LoVo (cell line): ENCODE measurements around the gene ADAMTS15.

Source experiments
- DNase-seq: peaks from one replicate; pipeline ENCODE4 v3.0.0-alpha.2; 2016; ENCODE audit warnings: low spot score

ADAMTS15 gene

DNA sequence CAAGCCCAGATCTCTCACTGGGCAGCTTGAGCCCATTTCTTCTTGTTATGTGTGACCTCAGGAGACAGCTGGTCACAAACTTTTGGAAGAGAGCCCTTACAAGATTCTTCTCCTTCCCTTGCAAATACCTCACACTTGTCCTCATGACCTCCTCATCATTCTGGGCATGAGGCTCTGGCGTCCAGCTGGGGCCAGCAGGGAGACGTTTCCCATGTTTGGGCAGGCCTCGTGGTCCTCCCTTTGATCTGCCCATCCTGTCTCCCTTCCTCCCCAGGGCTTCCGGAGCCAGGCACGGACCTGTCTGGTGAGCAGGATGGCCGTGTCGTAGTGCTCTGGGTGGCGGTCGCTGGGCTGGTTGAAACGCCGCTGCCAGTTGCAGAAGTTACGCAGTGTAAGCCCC lies 29.7 kb upstream of the ADAMTS15 start:
- DNase-seq, result no peak

DNA sequence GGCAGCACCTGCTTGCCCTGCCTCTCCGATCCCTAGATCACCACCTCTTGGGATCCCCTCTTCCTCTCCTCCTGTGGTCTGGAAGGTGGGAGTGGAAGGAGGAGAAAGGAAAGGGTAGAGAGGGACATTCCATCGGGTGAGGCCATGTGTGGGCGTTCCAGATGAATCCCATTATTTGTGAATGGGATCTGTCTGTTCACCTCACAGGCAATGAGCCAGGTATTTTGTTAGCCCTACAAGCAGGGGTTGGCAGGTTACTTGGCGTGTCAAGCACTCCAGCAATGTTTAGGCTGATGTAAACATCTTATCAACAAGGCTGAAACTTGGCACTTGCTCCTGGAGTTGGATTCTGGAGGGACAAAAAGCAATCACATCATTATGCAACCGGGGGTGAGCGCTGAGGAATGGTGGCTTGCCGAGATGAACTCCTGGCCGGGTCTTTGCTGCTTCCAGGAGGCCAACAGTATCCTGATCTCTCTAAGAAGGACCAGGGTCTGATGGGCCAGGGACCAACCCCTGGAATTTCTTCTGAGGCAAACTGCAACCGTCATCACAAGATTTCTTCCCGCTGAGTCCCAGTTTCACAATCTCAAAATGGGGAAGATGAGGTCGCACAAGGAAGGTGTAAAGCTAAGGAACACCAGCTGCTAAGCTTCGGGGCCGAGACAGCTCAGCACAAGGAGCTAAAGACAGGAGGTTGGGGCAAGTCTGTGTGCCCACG lies 27.8 kb upstream of the ADAMTS15 start:
- DNase-seq, result no peak

DNA sequence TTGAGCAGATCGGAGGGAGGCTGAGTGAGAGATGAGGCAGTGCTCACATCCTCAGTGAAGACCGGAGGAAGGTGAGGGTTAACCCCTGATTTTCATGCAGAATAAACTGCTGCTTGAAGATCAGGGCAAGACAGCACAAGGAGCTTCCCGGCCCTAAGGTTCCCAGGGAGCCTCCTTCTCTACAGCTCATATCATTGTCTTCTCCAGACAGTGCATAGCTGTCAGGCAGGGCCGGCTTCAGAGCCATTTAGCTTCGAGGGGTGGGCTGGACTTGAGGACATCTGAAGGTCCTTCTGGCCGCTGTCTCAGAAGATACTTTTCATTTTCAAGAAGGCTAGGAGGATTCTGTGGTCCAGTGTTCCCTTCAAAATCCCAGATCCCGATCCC lies 27.3 kb upstream of the ADAMTS15 start:
- DNase-seq, result no peak

DNA sequence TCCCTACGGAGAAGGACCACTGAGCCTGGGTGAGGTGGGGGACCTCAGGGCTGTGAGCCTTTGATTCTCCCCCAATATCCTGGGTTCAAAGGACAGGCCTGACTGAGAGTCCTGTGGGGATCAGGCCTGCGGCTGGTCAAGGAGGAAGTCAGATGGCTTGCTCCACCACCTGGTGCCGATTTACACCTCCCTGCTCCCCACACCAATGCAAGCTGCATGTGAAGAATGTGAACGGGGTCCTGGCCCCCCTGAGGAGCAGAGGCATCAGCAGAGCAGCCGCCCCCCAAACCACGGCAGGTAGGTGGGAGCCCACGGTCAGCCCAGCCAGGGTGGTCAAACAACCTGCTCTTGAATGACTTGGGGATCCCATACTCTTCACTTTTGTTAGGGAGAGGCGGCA lies 26.7 kb upstream of the ADAMTS15 start:
- DNase-seq, result no peak

DNA sequence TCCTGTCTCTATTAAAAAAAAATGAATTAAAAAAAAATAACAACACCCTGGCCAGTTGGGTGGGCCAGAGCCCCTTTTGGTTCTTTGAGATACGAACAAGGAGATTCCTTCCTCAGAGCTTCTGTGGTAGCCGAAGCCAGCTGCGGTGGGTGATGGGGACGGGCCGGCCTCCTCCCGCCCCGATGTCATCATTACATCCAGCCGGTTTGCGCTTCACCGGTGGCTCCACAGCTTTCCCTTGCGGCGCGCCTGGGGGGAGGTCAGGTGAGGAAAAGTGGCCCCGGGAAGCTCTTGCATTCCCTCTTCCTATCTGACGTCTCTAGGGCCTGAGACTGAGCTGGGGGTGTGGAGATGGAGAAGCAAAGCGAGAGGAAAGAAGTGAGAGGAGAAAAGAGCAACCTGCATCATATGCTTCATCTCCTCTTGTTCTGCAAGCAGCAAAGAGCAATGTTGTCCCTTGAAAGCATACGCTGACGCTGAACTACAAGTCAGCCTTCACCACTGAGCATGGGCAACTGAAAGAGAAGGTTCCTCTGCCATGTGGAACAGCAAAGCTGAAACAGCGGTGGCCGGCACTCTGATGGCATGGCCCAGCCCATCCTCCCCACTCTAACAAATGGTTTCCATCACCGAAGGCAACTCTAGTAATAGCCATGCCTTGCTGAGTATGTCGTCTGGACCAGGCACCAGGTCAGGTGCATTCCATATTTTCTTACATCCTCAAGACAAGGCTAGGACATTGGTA lies 26.0 kb upstream of the ADAMTS15 start:
- no peak for DNase-seq

GRCh38 chr11:130423541-130424142 lies 24.8 kb upstream of the ADAMTS15 start:
- no peak for DNase-seq

- no peak for DNase-seq
These were observed 23.8 kb upstream of the ADAMTS15 start for GRCh38 chr11:130424613-130425140.

DNA sequence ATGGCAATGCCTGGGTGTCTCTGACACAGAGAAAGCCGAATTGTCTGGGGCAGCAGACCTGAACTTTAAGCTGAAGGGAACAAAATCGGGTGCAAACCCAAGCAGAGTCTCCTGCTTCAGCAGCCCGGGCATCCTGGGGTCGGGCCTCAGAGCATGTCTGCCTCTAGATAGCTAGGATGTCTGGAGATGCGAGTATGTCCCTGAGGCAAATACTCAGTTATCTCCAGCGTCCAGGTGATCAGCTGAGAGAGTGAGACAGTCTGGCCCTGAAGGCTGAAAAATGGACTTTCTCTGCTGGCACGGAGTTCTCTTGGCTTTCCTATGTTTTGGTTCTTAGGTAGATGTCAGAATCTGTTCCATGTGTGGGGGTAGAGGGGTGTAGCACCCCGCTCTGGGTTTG lies 23.3 kb upstream of the ADAMTS15 start:
- DNase-seq, result no peak

DNA sequence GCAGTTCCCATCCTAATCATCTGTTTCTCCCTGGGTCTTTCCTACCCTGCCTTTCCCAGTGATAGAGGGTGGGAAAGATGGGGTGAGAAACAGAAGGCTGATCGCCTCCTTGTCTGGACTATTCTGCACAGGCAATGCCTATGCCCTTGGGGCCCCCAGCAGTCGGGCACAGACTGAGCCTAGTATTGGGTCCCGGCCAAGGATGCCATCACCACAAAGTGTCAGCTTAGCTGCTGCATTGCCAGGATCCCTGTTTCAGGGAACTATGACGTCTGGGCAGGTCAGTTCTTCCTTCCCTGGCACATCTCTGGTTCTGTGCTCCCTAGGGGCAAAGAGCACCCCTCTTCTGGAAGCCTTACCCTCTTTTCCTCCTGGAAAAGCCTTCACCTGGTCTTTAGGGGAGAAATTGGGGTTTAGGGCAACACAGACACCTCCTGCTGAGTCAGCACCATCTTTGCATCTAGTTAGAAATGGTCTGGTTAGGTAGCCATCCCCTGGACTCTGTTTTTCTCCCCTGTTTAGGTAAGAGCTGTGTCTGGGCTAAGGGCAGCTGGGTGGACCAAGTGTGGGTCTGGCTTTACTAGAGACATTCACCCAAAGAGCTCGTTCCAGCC lies 22.1 kb upstream of the ADAMTS15 start:
- no peak for DNase-seq

DNA sequence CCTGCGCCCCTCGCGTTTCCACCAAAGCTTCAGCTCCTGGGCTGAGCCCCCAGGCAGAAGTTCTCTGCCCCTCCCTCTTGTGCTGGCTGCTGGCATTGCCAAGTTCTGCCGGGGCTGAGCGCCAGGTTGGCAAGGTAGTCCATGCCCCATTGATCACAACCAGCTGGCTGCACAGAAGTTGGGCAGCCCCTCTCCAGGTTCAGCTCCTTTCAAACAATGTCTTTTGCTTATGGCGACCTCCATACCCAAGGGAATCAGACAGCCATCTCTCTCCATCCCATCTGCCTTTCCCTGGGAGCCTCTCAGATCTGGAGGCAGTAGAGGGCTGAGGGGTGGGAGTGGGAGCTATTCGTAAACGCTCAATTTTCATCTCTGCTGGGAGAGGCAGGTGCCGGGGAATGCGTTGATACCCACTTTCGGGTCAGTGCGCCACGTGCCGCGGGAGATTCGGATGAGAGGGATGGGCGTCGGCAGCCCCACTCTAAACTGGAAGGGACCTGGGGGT lies 21.6 kb upstream of the ADAMTS15 start:
- DNase-seq, result no peak

DNA sequence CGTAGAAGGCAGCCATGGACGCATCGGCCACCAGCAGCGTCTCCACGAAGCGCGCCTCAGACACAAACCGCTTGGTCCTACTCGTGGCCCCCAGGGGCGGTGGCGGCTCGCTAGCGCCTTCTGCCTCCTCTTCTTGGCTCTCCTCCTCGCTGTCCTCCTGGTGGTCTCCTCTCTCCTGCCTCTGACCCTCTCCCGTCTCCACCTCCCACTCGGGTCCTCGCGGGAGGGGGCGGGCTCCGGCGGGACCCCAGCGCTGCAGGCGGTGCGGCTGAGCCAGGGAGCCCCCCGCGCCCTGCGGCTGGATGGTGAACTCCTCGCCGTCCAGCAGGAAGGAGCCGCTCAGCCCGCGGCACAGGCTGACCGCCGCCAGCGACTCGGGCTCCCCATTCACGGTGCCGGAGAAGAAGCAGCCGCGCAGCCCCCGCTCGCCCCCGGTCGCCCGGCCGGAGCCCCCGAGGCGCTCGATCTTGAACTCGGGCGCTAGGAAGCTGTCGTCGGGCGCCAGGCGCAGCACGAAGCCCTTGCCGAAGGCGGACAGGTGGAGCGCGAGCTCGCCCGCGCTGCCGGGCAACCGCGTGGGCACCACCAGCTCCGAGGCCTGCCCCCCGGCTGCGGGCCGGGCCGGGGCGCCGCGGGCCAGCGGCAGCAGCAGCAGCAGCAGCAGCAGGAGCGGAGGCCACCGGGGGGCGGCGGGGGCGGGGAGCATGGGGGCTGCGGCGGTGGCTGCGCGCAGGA lies 20.7 kb upstream of the ADAMTS15 start:
- no peak for DNase-seq

DNA sequence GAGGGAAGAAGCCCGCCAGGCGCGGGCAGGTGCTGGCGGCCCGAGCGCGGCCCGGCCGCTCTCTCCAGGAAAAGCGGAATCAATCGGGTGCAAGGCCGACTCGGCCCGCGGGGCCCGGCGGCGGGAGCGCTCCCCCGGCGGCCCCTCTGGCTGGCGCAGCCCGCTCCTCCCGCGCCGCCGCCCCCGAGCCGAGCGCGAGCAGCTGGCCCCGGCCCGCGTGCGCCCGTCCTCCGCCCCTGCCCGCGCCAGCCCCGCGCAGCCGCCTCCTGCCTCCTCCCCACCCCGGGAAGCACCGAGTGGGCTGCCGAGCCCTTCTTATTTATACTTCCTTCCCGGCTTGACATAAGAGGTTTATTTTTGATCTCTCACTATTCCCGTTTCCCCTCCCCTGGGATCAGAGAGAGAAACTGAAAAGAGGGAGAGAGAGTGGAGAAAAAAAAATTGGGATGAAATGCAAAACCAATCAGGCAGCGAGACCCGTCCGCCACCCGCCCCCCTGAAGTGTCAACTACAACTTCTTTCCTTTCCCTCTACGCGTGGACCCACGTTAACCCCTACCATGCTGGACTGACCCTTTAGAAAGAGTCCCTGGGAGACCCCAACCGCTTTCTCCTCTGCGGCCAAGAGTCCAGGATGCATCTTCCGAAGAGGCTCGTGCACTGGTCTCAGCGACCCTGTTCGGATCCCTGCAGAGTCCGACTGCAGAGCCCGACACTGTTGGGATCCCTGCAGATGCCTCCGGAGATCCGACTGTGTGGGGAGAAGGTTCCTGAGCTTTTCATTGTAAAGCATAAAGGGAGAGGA lies 19.9 kb upstream of the ADAMTS15 start, which contains the start of gene ADAMTS8:
TSS of gene ADAMTS8 (minus strand) at position 294 of the 804 bp plus-strand sequence. CDS start 323 bp downstream, outside the sequence.
- DNase-seq, result no peak

DNA sequence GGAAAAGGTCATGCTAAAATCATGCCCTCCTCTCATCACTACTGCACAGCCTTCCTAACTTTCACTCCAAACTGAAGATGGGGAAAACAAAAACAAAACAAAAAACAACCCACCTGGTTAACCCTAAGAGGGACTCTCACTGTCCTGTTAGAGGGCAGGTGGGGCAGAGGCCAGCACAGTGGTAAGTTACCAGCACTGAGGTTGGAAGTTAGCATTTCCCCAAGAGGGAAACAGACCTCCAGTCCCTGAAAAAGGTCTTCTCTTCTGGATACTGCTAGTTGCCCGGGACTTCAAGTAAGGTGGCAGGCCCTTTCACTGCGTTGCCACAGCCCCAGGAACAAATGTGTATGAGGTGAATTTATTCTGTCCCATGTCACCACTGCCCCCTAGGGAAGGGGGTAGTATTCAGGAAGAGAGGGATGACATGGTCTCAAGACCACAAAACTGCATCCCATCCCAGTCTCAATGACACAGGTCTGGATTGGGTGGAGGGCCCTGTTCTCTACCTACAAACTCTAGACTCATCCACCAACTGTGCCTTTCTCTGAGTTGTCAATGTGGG lies 19.2 kb upstream of the ADAMTS15 start:
- no peak for DNase-seq

DNA sequence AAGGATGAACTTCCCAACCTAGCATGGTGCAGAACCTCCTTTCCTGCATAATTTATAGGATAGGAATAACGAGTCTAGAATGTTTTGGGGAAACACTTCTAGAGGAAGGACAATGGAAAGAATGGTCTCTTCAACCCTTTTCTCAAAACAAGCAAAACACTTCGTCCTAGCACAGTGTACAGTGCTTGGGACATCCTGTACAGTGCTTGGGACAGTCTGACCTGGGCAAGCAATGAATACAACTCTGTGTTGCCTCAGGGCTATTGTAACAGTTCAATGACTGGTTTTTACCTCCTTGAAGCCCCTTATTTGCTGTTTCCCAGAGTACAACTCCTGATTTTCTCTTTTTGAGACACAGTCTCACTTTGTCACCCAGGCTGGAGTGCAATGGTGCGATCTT lies 18.5 kb upstream of the ADAMTS15 start:
- DNase-seq, result no peak

DNA sequence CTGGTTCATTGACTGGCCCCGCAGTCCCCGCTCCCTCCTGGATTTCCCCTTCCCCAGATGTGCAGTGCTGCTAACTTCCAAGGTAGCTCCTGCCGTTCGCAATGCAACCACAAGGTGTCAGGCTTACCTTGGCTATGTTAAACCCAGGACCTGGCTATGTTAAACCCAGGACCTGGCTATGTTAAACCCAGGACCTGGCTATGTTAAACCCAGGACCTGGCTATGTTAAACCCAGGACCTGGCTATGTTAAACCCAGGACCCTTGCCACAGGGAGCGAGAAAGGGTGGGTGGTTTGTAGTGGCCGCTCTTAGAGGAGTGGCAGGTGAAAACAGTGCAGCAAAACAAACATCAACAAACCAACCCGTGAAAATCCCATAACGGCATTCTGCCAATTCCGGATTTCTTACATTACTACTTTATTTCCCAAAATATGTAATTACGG lies 17.1 kb upstream of the ADAMTS15 start:
- DNase-seq, result peak; percentile 58

GRCh38 chr11:130431801-130432200 lies 16.6 kb upstream of the ADAMTS15 start:
- DNase-seq, result no peak

DNA sequence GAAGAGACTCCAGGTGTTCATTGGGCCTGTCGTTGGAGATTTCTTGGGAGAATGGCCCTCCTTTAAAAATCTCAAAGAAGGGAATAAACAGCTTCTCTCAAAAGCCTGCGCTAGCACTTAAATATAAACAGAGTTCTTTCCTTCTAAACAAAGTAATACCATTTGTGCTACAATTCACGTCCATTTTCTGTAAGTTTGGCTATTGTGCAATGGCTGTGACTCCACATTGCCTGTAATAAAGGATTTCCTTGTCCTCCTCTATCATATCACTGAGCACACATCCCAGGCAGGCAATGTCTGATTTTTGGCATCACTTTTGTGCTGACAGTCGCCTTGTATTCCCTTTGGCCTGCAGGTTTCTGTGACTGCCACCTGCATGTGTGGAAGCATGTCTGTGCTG lies 15.1 kb upstream of the ADAMTS15 start:
- no peak for DNase-seq

DNA sequence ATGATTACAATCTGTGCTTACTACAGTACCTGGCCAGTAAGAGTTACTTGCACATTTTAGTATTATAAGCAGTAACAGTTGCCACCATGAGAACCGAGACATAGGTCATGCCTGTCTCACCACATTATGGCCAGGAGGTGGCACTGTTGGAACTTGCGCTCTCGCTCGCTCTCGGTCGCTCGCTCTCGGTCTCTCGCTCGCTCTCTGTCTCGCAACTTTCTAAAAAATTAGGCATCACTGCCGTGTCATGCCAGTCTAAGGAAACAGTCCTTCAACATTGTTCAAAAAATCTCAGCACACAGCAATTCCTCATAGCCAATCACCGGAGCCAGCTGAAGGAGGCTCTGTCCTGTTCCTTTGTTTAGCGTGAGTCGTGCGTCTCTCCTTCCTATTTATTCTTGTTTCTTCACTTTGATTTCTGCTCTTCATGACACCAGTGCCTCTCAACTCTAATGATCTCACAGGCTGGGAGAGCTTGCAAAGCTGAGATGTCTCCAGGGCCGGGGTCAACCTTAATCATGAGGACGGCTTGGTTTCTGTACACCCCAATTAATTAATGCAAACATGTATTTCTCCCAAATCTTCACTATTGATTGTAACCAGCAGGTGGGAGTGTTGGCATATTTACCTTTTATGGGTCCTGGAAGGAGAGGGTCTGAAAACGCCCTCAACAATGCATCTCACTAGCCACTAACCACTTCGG lies 13.8 kb upstream of the ADAMTS15 start:
- DNase-seq, result peak; percentile 82

DNA sequence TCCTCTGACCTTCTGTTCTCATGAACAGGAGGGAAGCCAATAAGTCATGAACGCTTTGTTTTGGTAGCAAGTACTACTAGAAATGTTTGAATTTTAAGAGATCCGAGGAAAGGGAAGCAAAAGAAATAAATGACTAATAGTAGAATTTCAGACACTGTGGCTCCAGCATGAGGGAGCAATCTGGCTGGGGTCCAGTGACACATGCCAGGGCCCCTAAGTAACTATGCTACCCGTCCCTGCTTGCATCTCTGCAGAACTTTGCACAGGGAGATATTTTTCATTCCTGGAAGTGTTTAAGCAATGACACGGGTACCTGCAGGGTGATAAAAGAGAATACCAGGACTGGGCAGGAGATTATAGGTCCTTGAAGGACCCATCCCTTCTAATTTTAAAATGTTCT lies 12.8 kb upstream of the ADAMTS15 start:
- no peak for DNase-seq

GRCh38 chr11:130436171-130436570 lies 12.3 kb upstream of the ADAMTS15 start:
- no peak for DNase-seq
